ENCODE data around the gene ERCC6L2. TPM values are rescaled to one million over a fixed set of nuclear protein-coding genes. Genes with fewer than 3 reads are reported as not detected.

ERCC6L2 gene
- total RNA-seq, 1 experiment from 2014 or later = 75.0 TPM

DNA sequence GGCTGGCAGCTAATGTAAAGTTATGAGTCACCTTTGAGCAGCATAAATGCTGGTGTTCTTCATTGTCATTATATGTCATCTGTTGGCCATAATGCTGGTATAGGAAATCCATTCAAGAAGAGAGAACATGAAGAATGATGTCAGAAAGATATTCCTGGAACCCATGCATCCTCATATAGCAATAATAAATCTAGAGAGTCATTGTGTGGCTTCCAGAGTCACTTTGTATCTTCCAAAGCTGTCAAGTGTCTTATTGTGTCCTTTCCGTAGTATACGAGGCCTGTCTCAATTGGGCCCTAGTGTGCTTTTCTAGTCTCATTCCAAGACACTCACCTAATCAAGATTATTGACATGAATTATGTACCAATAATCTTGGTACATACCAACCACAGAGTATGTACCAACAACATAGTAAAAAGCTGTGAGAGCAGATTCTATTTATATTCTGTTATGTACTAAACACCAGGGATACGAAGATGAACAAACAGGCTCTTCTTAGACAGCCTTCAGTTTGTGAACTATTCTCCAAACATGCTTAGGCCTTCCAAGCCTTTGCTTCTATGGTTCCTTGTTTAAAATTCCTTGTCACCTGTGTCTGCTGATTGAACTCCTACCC is 110.1 kb downstream of the ERCC6L2 start:
- no peak overlapping the region for H3K27ac ChIP-seq
- H3K36me3 ChIP-seq = peaks cover 21% of the 10 kb centered on the region
- H3K27me3 ChIP-seq (replicated peaks) = no peaks in the 10 kb centered on the region
- H3K4me3 ChIP-seq = no peak overlapping the region
- DNase-seq (ENCODE audit: low read depth in 1 of 2, low spot score in 2 of 2) = no peak
- H3K4me1 ChIP-seq (replicated peaks) = peaks cover 23% of the 10 kb centered on the region
- H3K9me3 ChIP-seq (replicated peaks) = no peaks in the 10 kb centered on the region

DNA sequence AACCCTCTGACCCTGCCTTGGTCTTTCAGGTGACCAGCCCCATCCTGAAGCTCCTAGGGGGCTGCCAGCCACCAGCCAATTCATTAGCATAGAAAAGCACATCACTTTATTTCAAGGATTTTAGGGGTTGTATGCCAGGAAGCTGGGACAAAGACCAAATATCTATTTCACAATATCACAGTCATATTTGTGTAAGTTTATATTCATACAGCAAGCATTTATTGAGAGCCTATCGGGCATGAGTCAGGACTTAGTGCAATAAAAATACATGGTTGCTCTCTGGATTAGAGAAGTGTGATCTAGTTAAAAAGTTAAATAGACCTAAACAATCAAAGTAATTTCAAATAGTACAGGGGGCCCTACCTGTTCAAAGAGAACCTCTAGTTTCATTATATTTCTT is 113.8 kb downstream of the ERCC6L2 start:
- H3K27ac ChIP-seq = no peak overlapping the region

DNA sequence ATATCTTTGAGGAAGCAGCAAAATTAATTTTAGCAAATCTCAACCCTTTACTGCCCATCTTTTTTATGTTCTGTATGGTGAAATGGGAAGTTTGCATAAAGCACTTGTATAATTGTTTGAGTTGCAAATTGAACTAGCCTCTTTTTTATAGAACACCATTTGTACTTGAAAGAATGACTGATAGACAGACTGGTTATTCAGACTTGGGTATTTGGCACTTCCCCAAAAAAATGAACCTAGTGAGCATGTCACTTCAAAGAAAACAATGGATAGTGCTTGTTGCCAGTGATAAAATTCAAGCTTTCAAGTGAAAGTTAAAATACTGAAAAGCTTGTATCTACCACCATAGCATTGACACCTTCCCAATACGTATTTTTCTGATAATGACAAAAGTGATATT is 115.8 kb downstream of the ERCC6L2 start:
- no peak for DNase-seq (ENCODE audit: low read depth in 1 of 2, low spot score in 2 of 2)
- no peak overlapping the region for H3K27ac ChIP-seq
- no peaks in the 10 kb centered on the region for H3K9me3 ChIP-seq (replicated peaks)
- H3K36me3 ChIP-seq = peaks cover 22% of the 10 kb centered on the region
- no peaks in the 10 kb centered on the region for H3K27me3 ChIP-seq (replicated peaks)
- no peaks in the 10 kb centered on the region for H3K4me1 ChIP-seq (replicated peaks)
- H3K4me3 ChIP-seq = no peak overlapping the region

More for the DNA sequence above, 113.8 kb downstream of the ERCC6L2 start:
- DNase-seq (ENCODE audit: low read depth in 1 of 2, low spot score in 2 of 2) = no peak
- H3K36me3 ChIP-seq = peaks cover 27% of the 10 kb centered on the region
- H3K27me3 ChIP-seq (replicated peaks) = no peaks in the 10 kb centered on the region
- H3K9me3 ChIP-seq (replicated peaks) = no peaks in the 10 kb centered on the region
- no peak overlapping the region for H3K4me3 ChIP-seq
- H3K4me1 ChIP-seq (replicated peaks) = no peaks in the 10 kb centered on the region

DNA sequence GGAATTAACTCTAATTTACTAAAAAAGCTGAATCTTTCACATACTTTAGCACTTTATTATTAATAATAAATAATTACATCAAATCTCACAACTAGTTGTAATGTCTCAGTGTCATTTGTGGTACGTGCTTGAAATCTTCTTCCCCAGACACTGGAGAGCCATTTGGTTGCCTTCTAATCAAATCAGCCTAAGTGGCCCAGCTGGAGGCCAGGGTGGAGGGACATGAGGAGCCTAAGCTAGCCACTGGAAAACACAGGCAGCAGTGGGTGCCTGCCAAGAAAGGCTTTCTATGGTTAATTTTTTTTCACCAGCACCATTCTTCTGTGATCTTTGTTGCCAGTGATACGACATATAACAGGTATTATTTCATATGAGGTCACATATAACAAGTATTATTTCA is 117.0 kb downstream of the ERCC6L2 start:
- no peak overlapping the region for H3K27ac ChIP-seq

DNA sequence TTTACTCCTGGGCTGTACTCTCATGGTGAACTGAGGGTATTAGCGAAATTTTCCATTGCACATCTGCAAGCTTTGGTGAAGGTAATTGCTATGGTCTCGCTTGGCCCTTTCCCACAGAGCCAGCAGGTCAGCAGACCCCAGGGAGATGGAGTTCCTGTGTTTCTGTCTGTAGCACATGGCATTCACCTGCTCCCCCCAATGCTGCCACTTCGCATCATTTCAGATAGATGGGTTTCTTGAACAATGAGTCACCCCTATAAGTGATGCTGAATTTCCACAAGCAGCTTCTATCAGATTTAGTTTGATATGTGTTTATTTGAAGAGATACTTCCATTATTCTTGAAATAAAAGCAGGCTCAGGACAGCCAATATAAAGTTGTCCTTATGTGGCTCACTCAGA is 117.8 kb downstream of the ERCC6L2 start:
- Histone ChIP-seq H3K27ac (no peak overlapping the region), H3K27me3 (replicated peaks) (no peaks in the 10 kb centered on the region), H3K4me3 (no peak overlapping the region), H3K9me3 (replicated peaks) (no peaks in the 10 kb centered on the region), H3K4me1 (replicated peaks) (no peaks in the 10 kb centered on the region), H3K36me3 (peaks cover 25% of the 10 kb centered on the region)
- no peak for DNase-seq (ENCODE audit: low read depth in 1 of 2, low spot score in 2 of 2)

More for the DNA sequence above, 117.0 kb downstream of the ERCC6L2 start:
- no peak for DNase-seq (ENCODE audit: low read depth in 1 of 2, low spot score in 2 of 2)
- no peaks in the 10 kb centered on the region for H3K27me3 ChIP-seq (replicated peaks)
- no peak overlapping the region for H3K4me3 ChIP-seq
- H3K4me1 ChIP-seq (replicated peaks) = no peaks in the 10 kb centered on the region
- H3K36me3 ChIP-seq = peaks cover 19% of the 10 kb centered on the region
- no peaks in the 10 kb centered on the region for H3K9me3 ChIP-seq (replicated peaks)

DNA sequence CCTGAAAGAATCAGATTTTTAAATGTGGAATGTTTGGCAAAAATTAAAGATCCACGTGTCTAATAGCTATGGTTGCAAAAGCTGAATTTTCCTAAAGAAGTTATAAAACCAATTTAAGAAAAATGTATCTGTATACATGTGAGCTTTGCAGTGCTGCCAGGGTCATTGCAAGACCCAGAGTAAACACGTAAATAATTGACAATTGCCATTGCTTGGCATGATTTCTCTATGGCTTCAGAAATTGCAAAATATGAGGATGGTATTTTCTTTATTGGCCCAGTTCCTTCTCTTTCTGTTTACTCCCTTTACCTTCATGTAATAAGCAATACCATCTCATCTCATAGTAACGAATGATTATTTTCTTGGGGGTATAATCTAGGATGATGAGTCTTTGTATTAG is 123.9 kb downstream of the ERCC6L2 start:
- no peaks in the 10 kb centered on the region for H3K4me1 ChIP-seq (replicated peaks)
- H3K4me3 ChIP-seq = no peak overlapping the region
- H3K36me3 ChIP-seq = peaks cover 23% of the 10 kb centered on the region
- no peaks in the 10 kb centered on the region for H3K27me3 ChIP-seq (replicated peaks)
- no peak overlapping the region for H3K27ac ChIP-seq
- no peaks in the 10 kb centered on the region for H3K9me3 ChIP-seq (replicated peaks)
- DNase-seq (ENCODE audit: low read depth in 1 of 2, low spot score in 2 of 2) = no peak

DNA sequence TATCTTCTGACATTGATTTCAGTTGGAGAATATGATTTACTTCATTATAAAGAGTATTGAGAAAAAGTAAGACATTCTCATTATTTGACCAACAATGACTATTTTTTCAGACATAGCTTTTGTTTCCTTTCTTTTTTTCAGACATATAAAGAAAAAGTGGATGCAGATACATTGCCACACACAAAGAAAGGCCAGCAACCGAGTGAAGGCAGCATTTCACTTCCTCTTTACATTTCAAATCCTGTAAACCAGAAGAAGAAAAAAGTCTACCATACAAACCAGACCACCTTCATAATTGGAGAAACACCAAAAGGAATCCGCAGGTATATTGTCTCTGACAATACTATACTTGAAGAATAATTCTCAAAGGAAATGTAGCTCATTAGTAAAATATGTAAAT is 128.9 kb downstream of the ERCC6L2 start:
- Histone ChIP-seq H3K27ac (no peak overlapping the region), H3K4me3 (no peak overlapping the region), H3K9me3 (replicated peaks) (no peaks in the 10 kb centered on the region), H3K4me1 (replicated peaks) (0 out of 2 replicates have a peak, but pooled peaks cover 4% of the 10 kb centered on the region), H3K36me3 (peaks cover 39% of the 10 kb centered on the region), H3K27me3 (replicated peaks) (no peaks in the 10 kb centered on the region)
- DNase-seq (ENCODE audit: low read depth in 1 of 2, low spot score in 2 of 2) = no peak

DNA sequence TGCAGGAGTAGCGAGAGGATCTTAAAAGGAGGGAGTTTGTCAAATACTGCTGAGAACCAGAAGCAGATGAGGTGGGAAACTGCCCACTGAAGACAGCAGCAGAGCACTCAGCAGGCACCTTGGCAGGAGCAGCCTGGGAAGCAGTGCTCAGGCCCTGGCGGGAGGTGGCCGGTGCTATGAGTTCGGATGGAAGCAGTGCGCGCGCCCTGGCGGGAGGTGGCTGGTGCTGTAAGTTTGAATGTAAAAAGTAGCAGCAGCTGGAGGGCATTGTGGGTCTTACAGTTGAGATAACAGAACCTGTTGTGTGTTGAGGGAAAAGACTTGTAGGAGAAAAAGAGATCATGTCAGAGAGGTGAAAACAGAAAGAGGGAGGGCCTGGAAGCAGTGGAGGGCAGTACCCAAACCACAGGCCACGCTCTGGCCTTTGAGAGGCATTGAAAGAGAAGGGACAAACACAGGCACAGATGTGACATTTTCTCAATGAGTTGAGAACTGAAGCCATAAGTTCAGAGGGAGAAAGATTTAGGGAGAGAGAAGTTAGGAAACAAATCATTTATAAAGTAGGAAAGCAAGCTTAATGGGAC is 130.9 kb downstream of the ERCC6L2 start:
- H3K27ac ChIP-seq = 0 out of 2 replicates have a peak overlapping the region, but pooled peaks have one; percentile 11
- H3K4me3 ChIP-seq = no peak overlapping the region
- no peak for DNase-seq (ENCODE audit: low read depth in 1 of 2, low spot score in 2 of 2)
- peaks cover 59% of the 10 kb centered on the region for H3K36me3 ChIP-seq
- 0 out of 2 replicates have a peak, but pooled peaks cover 4% of the 10 kb centered on the region for H3K4me1 ChIP-seq (replicated peaks)
- H3K27me3 ChIP-seq (replicated peaks) = no peaks in the 10 kb centered on the region
- no peaks in the 10 kb centered on the region for H3K9me3 ChIP-seq (replicated peaks)

DNA sequence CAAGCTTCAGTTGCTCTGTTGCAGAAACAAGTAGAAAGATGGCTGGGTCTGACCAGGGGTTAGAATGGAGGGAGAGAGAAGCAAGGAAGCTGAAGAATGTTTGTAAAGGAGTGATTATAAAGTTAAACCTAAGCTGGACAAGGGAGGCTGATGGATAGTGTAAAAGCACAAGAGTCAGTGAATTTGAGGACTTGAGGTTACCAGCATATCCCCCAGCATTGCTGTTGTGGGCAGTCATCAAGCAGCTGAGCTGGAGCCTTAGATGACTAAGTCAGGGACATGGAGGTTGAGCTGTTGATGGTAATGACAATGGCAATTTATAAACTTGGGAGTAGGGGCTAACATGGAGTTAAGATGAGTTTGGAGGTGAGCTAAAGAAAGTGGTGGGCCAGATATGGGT is 131.5 kb downstream of the ERCC6L2 start:
- H3K9me3 ChIP-seq (replicated peaks) = no peaks in the 10 kb centered on the region
- H3K27ac ChIP-seq = 0 out of 2 replicates have a peak overlapping the region, but pooled peaks have one; percentile 11
- H3K4me3 ChIP-seq = no peak overlapping the region
- H3K36me3 ChIP-seq = peaks cover 61% of the 10 kb centered on the region
- H3K4me1 ChIP-seq (replicated peaks) = 0 out of 2 replicates have a peak, but pooled peaks cover 4% of the 10 kb centered on the region
- no peak for DNase-seq (ENCODE audit: low read depth in 1 of 2, low spot score in 2 of 2)
- H3K27me3 ChIP-seq (replicated peaks) = no peaks in the 10 kb centered on the region

DNA sequence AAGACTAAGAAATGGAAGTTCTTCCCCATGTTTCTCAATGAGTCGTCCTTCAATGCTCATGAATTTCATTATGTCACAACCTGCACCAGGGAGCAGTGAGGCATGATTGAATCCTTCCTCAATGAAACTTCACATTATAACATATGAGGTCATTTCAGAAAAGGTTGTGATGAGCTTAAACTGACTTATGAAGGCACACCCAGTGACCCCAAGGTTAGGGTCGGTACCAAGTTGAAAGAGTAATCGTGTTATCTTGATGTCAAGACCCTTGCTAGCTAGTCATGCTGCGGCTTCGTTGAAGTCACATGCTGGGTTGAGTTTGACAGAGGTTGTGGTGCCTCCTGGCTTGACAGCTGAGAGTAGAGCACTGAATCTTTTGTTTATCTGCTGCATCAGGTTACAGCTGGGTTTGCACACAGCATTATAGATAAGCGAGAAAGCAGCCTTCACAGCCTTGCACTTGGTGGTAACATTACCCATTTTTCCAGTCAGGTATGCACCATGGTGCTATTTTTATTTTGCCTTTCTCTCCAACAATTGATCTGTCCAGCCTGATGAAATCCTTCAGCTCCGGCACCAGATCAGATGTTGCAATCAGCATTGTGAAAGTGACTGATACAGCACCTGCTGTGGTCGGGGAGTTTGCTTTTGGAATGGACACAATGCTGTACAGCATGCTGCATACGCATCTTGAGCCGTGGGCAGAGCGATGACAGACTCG is 133.2 kb downstream of the ERCC6L2 start:
- Histone ChIP-seq H3K27me3 (replicated peaks) (no peaks in the 10 kb centered on the region), H3K4me3 (no peak overlapping the region), H3K36me3 (peaks cover 67% of the 10 kb centered on the region), H3K27ac (no peak overlapping the region), H3K4me1 (replicated peaks) (0 out of 2 replicates have a peak, but pooled peaks cover 4% of the 10 kb centered on the region), H3K9me3 (replicated peaks) (no peaks in the 10 kb centered on the region)
- no peak for DNase-seq (ENCODE audit: low read depth in 1 of 2, low spot score in 2 of 2)

DNA sequence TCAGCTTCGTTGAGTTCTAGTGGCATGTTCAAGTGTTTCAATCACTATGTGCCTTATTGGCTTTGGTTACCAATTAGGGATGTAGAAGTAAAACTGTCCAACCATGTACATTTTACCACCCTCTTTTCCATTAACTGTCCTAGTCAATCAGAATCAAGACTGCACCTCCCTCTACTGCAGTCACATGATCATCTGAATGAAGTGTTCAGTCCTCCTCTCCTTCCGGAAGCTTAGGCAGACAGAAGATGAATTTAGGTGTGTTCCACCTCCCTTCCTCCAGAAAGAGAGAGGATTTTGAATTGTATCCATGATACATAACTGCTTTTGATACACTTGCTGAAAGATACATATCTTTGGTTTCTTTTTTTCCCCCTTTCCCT is 133.7 kb downstream of the ERCC6L2 start:
- no peak for DNase-seq (ENCODE audit: low read depth in 1 of 2, low spot score in 2 of 2)
- H3K9me3 ChIP-seq (replicated peaks) = no peaks in the 10 kb centered on the region
- 0 out of 2 replicates have a peak, but pooled peaks cover 4% of the 10 kb centered on the region for H3K4me1 ChIP-seq (replicated peaks)
- H3K4me3 ChIP-seq = no peak overlapping the region
- peaks cover 70% of the 10 kb centered on the region for H3K36me3 ChIP-seq
- no peak overlapping the region for H3K27ac ChIP-seq
- no peaks in the 10 kb centered on the region for H3K27me3 ChIP-seq (replicated peaks)

DNA sequence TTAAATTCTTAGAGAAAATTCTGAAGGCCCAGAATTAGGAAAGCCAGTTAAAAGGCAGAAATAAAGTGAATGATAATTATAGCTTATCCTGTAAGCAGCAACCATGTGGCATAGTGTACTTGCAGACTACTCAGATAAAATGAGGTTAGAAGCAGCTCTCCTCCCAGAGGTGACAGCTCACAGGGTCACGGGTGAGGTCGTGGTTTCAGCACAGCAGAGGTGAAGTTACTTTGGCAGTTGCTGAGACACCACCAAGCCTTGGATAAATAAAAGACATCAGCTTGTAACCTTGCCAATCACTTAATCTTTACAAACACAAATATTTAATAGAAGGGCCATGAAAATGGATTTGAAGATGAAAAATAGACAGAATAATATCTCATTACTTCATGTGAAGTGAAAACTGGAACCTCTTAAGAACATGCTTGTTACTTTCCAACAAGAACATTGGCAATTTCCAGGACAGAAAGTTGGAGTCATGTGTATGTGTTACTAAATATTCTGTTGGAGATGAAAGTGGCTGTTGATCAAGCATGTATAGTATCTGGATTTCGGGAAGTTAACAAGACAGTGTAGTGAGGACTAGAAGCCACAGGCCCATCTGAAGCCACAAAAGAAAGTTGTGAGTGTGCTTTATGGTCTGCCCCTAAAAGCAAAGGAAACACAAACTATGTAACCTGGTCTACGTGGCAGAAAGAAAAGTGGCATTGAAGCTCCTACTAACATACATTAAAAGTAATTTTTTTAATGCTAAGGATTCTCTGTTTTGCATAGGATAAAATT is 134.4 kb downstream of the ERCC6L2 start:
- Histone ChIP-seq H3K4me3 (no peak overlapping the region), H3K9me3 (replicated peaks) (no peaks in the 10 kb centered on the region), H3K36me3 (peaks cover 66% of the 10 kb centered on the region), H3K4me1 (replicated peaks) (0 out of 2 replicates have a peak, but pooled peaks cover 4% of the 10 kb centered on the region), H3K27ac (no peak overlapping the region), H3K27me3 (replicated peaks) (no peaks in the 10 kb centered on the region)
- DNase-seq (ENCODE audit: low read depth in 1 of 2, low spot score in 2 of 2) = no peak

DNA sequence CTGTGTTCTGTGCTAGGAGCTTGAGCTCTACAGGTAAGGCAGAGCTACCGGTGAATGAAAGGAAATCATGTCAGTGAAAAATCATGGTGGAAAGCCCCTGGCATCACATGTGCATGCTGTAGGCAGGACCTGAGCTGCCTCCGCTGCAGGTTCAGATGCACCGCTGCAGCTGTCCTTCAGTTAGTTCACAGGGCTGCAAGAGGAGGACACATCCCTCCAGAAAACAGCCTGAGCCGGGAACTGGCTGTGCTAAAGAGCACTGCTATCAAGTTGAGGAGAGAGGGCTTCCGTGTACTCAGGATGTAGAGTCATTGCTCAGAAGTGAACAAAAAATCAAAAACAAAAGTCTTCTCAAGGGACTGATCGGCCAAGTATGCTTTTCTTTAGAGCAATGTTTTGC is 138.6 kb downstream of the ERCC6L2 start:
- Histone ChIP-seq H3K36me3 (peaks cover 39% of the 10 kb centered on the region), H3K9me3 (replicated peaks) (no peaks in the 10 kb centered on the region), H3K27me3 (replicated peaks) (no peaks in the 10 kb centered on the region), H3K27ac (no peak overlapping the region), H3K4me3 (no peak overlapping the region), H3K4me1 (replicated peaks) (peaks cover 13% of the 10 kb centered on the region)
- DNase-seq (ENCODE audit: low read depth in 1 of 2, low spot score in 2 of 2) = no peak
